Body of pancreas (tissue), 4 donors: ENCODE data around the gene PTPN7.

Source experiments
- CTCF ChIP-seq, 7 experiments: fragments of 450-650 bp in 4 of 7; fragments of 200-600 bp in 3 of 7; sonication (generic) in 3 of 7; IDR thresholded peaks; one replicate each; pipeline ENCODE4 v1.5.1; 2016 to 2019; ENCODE audit warnings: antibody characterized with exemption in 7 of 7
- POLR2A ChIP-seq, 3 donors: fragments of 450-650 bp; IDR thresholded peaks; one replicate each; pipeline ENCODE4 v1.6.1; 2016; ENCODE audit warnings: antibody characterized with exemption in 3 of 3, mild to moderate bottlenecking in 2 of 3

GRCh38 chr1:202170726-202171125 is 10.3 kb upstream of the PTPN7 start:
- TF ChIP-seq CTCF (IDR thresholded peaks at IDR 0.05) (no peak), POLR2A (IDR thresholded peaks at IDR 0.05) (no peak)
